Uterus (tissue), 2 donors: ENCODE data around the gene FBXO9.

Experiments used
- CTCF ChIP-seq, 4 experiments: fragments of 200-600 bp in 2 of 4; fragments of 450-650 bp in 2 of 4; sonication (generic) in 2 of 4; IDR thresholded peaks; one replicate each; pipeline ENCODE4 v1.5.1; 2016 to 2019; ENCODE audit warnings: antibody characterized with exemption in 4 of 4, mild to moderate bottlenecking in 2 of 4, moderate library complexity in 1 of 4
- POLR2A ChIP-seq, 2 donors: fragments of 450-650 bp; IDR thresholded peaks; one replicate each; pipeline ENCODE4 v1.6.1; 2016; ENCODE audit warnings: antibody characterized with exemption in 2 of 2, mild to moderate bottlenecking in 1 of 2, moderate library complexity in 1 of 2

- TF ChIP-seq POLR2A (IDR thresholded peaks at IDR 0.05) (no peak), CTCF (IDR thresholded peaks at IDR 0.05) (no peak)
These were observed 25.4 kb downstream of the FBXO9 start for GRCh38 chr6:53090576-53090975.
